ENCODE measurements around the gene SLIT3.

The SLIT3 gene

GRCh38 chr5:169168280-169168679 is 132.7 kb downstream of the SLIT3 start:
- no peak for TF ChIP-seq CTCF (IDR thresholded peaks at IDR 0.05; ENCODE audit: low read depth, low read length)

GRCh38 chr5:169166078-169166477 is 134.9 kb downstream of the SLIT3 start:
- no peak for TF ChIP-seq CTCF (IDR thresholded peaks at IDR 0.05; ENCODE audit: low read depth, low read length)
- H3K4me3 ChIP-seq (ENCODE audit: low read depth, low read length), result no peak overlapping the region

More at GRCh38 chr5:169168280-169168679, 132.7 kb downstream of the SLIT3 start:
- no peak overlapping the region for H3K4me3 ChIP-seq (ENCODE audit: low read depth, low read length)

DNA sequence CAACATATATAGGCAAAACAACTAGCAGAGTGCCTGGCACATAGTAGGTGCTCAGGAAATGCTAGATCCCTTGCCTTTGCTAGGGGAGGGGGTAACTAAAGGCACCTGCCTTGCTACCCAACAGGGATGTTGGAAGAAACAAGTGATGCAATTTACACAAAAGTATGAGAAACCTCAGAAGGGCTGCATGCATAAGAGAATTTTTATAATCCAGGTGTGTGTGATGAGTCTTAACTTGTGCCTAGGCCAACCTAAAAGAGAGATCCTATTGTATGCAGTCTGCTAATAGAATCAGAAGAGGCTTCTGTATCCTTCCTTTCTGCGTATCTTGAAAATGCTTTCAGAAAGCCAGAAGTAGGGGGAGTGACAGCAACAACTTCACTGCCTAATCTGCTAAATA is 135.9 kb downstream of the SLIT3 start:
- H3K4me3 ChIP-seq (ENCODE audit: low read depth, low read length), result no peak overlapping the region
- no peak for TF ChIP-seq CTCF (IDR thresholded peaks at IDR 0.05; ENCODE audit: low read depth, low read length)

DNA sequence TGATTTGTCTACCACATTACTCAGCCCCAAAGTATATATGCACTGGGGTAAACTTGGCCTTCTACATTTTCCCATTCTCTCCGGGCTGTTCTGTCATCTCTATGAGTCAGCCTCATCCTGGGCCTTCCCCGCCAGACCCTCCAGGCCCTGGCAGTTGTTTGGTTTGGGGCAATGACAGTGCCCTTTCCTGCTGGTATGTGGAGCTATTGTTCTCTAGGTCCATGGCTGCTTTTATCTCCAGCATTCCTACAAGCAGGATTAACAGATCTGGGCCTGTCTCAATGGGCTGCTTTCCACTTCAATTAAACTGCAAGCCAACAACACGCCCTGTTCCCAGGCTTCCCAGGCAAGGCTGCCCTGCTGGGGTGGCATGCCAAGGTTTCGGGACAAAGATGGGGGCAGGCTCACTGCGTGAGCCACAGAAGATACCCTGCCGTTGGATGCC is 136.4 kb downstream of the SLIT3 start:
- TF ChIP-seq CTCF (IDR thresholded peaks at IDR 0.05; ENCODE audit: low read depth, low read length), result no peak
- no peak overlapping the region for H3K4me3 ChIP-seq (ENCODE audit: low read depth, low read length)

DNA sequence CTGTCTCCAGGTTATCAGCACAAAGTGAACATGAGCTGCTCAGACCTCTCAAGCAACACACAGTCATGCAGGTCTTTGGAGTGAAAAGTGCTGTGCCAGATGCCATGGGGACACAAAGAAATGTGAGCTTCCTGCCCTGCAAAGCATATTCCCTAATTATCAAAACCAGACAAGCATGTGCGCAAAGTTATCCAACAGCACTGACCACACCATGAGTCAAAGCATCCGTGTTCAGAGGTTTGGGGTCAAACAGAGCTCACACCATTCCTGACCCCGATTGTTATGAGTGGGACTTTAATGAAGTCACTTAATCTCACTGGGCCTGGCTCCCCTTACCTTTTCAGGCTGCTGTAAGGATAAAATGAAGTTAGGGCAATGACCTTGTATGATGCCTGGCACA is 138.5 kb downstream of the SLIT3 start:
- TF ChIP-seq CTCF (IDR thresholded peaks at IDR 0.05; ENCODE audit: low read depth, low read length), result no peak
- H3K4me3 ChIP-seq (ENCODE audit: low read depth, low read length), result no peak overlapping the region

GRCh38 chr5:169161022-169161680 is 139.8 kb downstream of the SLIT3 start:
- H3K4me3 ChIP-seq (ENCODE audit: low read depth, low read length), result no peak overlapping the region
- no peak for TF ChIP-seq CTCF (IDR thresholded peaks at IDR 0.05; ENCODE audit: low read depth, low read length)

- no peak for TF ChIP-seq CTCF (IDR thresholded peaks at IDR 0.05; ENCODE audit: low read depth, low read length)
- no peak overlapping the region for H3K4me3 ChIP-seq (ENCODE audit: low read depth, low read length)
Observed at GRCh38 chr5:169160405-169160901, 140.5 kb downstream of the SLIT3 start.

All from WI38 (cell line).